Ramos (cell line): ENCODE results near the gene LRRK1.

Experiments used
- in situ Hi-C: fragments of 300-500 bp; cut with MboI; formaldehyde crosslinking; loops from one replicate; pipeline ENCODE4 v1.14.3; 2022; ENCODE audit warnings: low sequenced_read_pairs; ENCODE audit not compliant: unreplicated experiment

LRRK1 gene

GRCh38 chr15:100918690-100919480 lies at the start of gene LRRK1:
LRRK1 (plus strand) TSS chr15:100919357; CDS start chr15:100924633, 5,276 bp downstream.
- in situ Hi-C loops, result loop anchor here (5.0 to 25.0 kb wide), 2 partner anchors 88 to 343 kb away; partner anchors contain the start of gene CHSY1

GRCh38 chr15:100873029-100873677 lies 46.0 kb upstream of the LRRK1 start:
- in situ Hi-C loops, result no loop called here

GRCh38 chr15:100875495-100875894 lies 43.7 kb upstream of the LRRK1 start:
- in situ Hi-C loops, result no loop called here

- in situ Hi-C loops, result no loop called here
Observed at GRCh38 chr15:100875976-100876375, 43.2 kb upstream of the LRRK1 start.

GRCh38 chr15:100877551-100877950 lies 41.6 kb upstream of the LRRK1 start:
- in situ Hi-C loops, result no loop called here

- in situ Hi-C loops, result no loop called here
Observed at GRCh38 chr15:100878130-100878529, 41.0 kb upstream of the LRRK1 start.

GRCh38 chr15:100878648-100879047 lies 40.5 kb upstream of the LRRK1 start:
- in situ Hi-C loops, result no loop called here

GRCh38 chr15:100879061-100879463 lies 40.1 kb upstream of the LRRK1 start:
- in situ Hi-C loops, result no loop called here

- in situ Hi-C loops, result no loop called here
Observed at GRCh38 chr15:100879464-100880138, 39.6 kb upstream of the LRRK1 start, which contains the start of gene ALDH1A3. ALDH1A3 (plus strand) TSS chr15:100879831; CDS start chr15:100879908, 77 bp downstream.

- in situ Hi-C loops, result no loop called here
Observed at GRCh38 chr15:100880139-100880896, 38.8 kb upstream of the LRRK1 start.

- in situ Hi-C loops, result no loop called here
Observed at GRCh38 chr15:100880897-100881242, 38.3 kb upstream of the LRRK1 start.

GRCh38 chr15:100881573-100882336 lies 37.4 kb upstream of the LRRK1 start:
- in situ Hi-C loops, result no loop called here

- in situ Hi-C loops, result no loop called here
Observed at GRCh38 chr15:100885116-100885515, 34.0 kb upstream of the LRRK1 start.

GRCh38 chr15:100885811-100886210 lies 33.3 kb upstream of the LRRK1 start:
- in situ Hi-C loops, result no loop called here

GRCh38 chr15:100887211-100887913 lies 31.8 kb upstream of the LRRK1 start:
- in situ Hi-C loops, result no loop called here

GRCh38 chr15:100889385-100890050 lies 29.6 kb upstream of the LRRK1 start:
- in situ Hi-C loops, result no loop called here

- in situ Hi-C loops, result no loop called here
Observed at GRCh38 chr15:100890051-100890720, 29.0 kb upstream of the LRRK1 start.

- in situ Hi-C loops, result no loop called here
Observed at GRCh38 chr15:100890850-100891249, 28.3 kb upstream of the LRRK1 start.
